Heart right ventricle (tissue), 16 donors: ENCODE measurements around the gene AOC3. TPM values are rescaled to one million over a fixed set of nuclear protein-coding genes. Genes with fewer than 3 reads are reported as not detected.

Experiments
- ATAC-seq, 8 donors: fragments of 200-7000 bp; cut with Tn5 transposase; one replicate each; pipeline ENCODE4 v1.9.1; 2020; ENCODE audit warnings: mild to moderate bottlenecking in 8 of 8, moderate library complexity in 8 of 8, moderate number of reproducible peaks in 1 of 8
- DNase-seq, 2 donors: peaks; one replicate each; pipeline ENCODE4 v3.0.0-alpha.2; 2020
- H3K27ac ChIP-seq, 10 donors: fragments of 200-600 bp; sonication (generic) in 2 of 10; one replicate each; pipeline versions ENCODE4 v1.5.0 to v1.8.0; 2020 to 2022; ENCODE audit warnings: mild to moderate bottlenecking in 3 of 10
- H3K27me3 ChIP-seq, 7 donors: fragments of 200-600 bp; one replicate each; pipeline ENCODE4 v1.8.0; 2021 to 2022; ENCODE audit warnings: mild to moderate bottlenecking in 2 of 7
- H3K36me3 ChIP-seq, 9 donors: fragments of 200-600 bp; sonication (generic) in 1 of 9; one replicate each; pipeline versions ENCODE4 v1.5.0 to v1.8.0; 2020 to 2022; ENCODE audit warnings: mild to moderate bottlenecking in 2 of 9
- H3K4me1 ChIP-seq, 9 donors: fragments of 200-600 bp; sonication (generic) in 1 of 9; one replicate each; pipeline versions ENCODE4 v1.5.0 to v1.8.0; 2020 to 2022; ENCODE audit warnings: mild to moderate bottlenecking in 4 of 9
- H3K4me3 ChIP-seq, 10 donors: fragments of 200-600 bp; sonication (generic) in 2 of 10; one replicate each; pipeline versions ENCODE4 v1.5.0 to v1.8.0; 2020 to 2022; ENCODE audit warnings: mild to moderate bottlenecking in 7 of 10, moderate library complexity in 2 of 10
- H3K9me3 ChIP-seq, 11 donors: fragments of 200-600 bp in 10 of 11; sonication (generic) in 2 of 11; one replicate each; pipeline versions ENCODE4 v1.5.0 to v1.8.0; 2013 to 2022; ENCODE audit warnings: mild to moderate bottlenecking in 2 of 11, control low read depth in 1 of 11, moderate library complexity in 1 of 11
- CTCF ChIP-seq, 9 donors: fragments of 200-600 bp; sonication (generic) in 2 of 9; IDR thresholded peaks; one replicate each; pipeline versions ENCODE4 v1.5.0 to v1.8.0; 2021 to 2022; ENCODE audit warnings: antibody characterized with exemption in 9 of 9, mild to moderate bottlenecking in 5 of 9, moderate library complexity in 1 of 9
- WGBS, 2 donors: extraction: QIAGEN DNeasy Blood & Tissue Kit; methylation state at CpG; one replicate each; pipeline ENCODE4 v1.1.7; 2013; ENCODE audit warnings: inconsistent platforms in 1 of 2; 5-methylcytosine and 5-hydroxymethylcytosine counted together
- intact Hi-C, 10 donors: fragments of 100-400 bp; cut with DNase I; formaldehyde crosslinking; loops; one replicate each; pipeline versions ENCODE4 v1.11.1 to v1.14.2; 2022
- long read RNA-seq, 3 donors: library from polyadenylated mRNA; unstranded; transcript quantifications; one replicate each; pipeline ENCODE4 v2.0.0, GENCODE V29; 2020 to 2021
- polyA plus RNA-seq, 2 donors: library from polyadenylated mRNA; stranded (reverse); fragments of 200-250 nt; gene quantifications; one replicate each; pipeline ENCODE4 v1.2.3, GENCODE V29; 2013
- total RNA-seq, 10 donors: library from RNA; stranded (reverse); fragmentation: NEBNext Ultra II Directional in 3 of 10; extraction: Animal tissue kit (Norgen Biotek cat#: 25700) in 3 of 10; gene quantifications; one replicate each; pipeline versions ENCODE4 v1.2.1 to v1.2.4, GENCODE V29; 2021 to 2023
- donor health status: Arrhythmogenic right ventricular cardiomyopathy.
- donor health status: ischemic (EF 13 %, LVEDD 7.1; RV severe dilation, severe dysfunction).
- donor health status: healthy with polysubstance abuse.
- donor health status: DM: no; HTN: yes; CAD: no.
- donor health status: DM: no; HTN: no; CAD: no.
- donor health status: ischemic (EF 25% LVEDD 6.9; RV normal size, moderate dysfunction).
- donor health status: ischemic (EF 25% LVEDD 5.7; RV mildly dilated, moderate dysfunction).
- donor health status: healthy.
- donor health status: DM: yes; HTN: yes; CAD: no.
- donor health status: Ischemic cardiomyopathy.
- donor health status: ischemic (EF 35%, LVEDD 5.7; RV mildly dilated, moderate dysfunction).
- donor health status: nonischemic (EF 11% LVEDD 7.7; RV severe dilation, severe dysfunction).
- donor health status: DM: yes; HTN: yes; CAD: no.
- donor health status: PGD.
- donor health status: ischemic (EF 29% LVEDD 5.4; RV normal size, mild dysfunction).
- donor health status: nonischemic (EF 23%, LVEDD 6.1; RV moderate dilation, normal function).

AOC3 gene
- total RNA-seq: 10 to 100 TPM in 5 of 10 donors, 1 to 10 TPM in 5; 4.7 to 19.0 (median 10.4) TPM
- 10 to 100 TPM; 16.0 to 18.0 TPM for polyA plus RNA-seq
- long read RNA-seq, donor 1, full-length matches to known transcripts: 5 of 12 reads
- long read RNA-seq, donor 1, partial matches to known transcripts: 0 of 12 reads
- long read RNA-seq, donor 1, other reads (novel, unspliced or antisense): 7 of 12 reads
- long read RNA-seq, donor 2, full-length matches to known transcripts: 4 of 9 reads
- long read RNA-seq, donor 2, partial matches to known transcripts: 0 of 9 reads
- long read RNA-seq, donor 2, other reads (novel, unspliced or antisense): 5 of 9 reads
- long read RNA-seq, donor 3, full-length matches to known transcripts: 9 of 19 reads
- long read RNA-seq, donor 3, partial matches to known transcripts: 1 of 19 reads
- long read RNA-seq, donor 3, other reads (novel, unspliced or antisense): 9 of 19 reads

GRCh38 chr17:42850954-42851353, at the start of gene AOC3:
Gene AOC3 (plus strand): TSS chr17:42851199. CDS start chr17:42851344, 145 bp downstream.
- WGBS, 2 donors: 35 to 45% methylated on average over 9 of the region's 9 CpGs
- DNase-seq (peak; percentile 45 to 48), ATAC-seq (peak; percentile 27 to 78 (median 60))
- peak within 1 kb of the TSS in 6 of 10 donors; percentile 19 to 77 (median 72) for H3K27ac ChIP-seq
- H3K27me3 ChIP-seq: no peaks in the 10 kb centered on the region
- no peaks in the 10 kb centered on the region for H3K9me3 ChIP-seq
- no peak for TF ChIP-seq CTCF (IDR thresholded peaks at IDR 0.05)
- peak within 1 kb of the TSS in 9 of 10 donors; percentile 21 to 51 (median 40) for H3K4me3 ChIP-seq
- intact Hi-C loops: no loop called here
- H3K4me1 ChIP-seq: peaks cover 0 to 38% (median 6%) of the 10 kb centered on the region in 9 donors
- peaks cover 0 to 1% (median 0%) of the 10 kb centered on the region in 9 donors for H3K36me3 ChIP-seq

GRCh38 chr17:42803074-42803883, 47.7 kb upstream of the AOC3 start:
- WGBS, 2 donors: 57 to 60% methylated on average over 2 of the region's 2 CpGs
- intact Hi-C loops: no loop called here
- ATAC-seq: no peak
- Histone ChIP-seq H3K27ac (no peak overlapping the region), H3K27me3 (no peaks in the 10 kb centered on the region), H3K36me3 (peaks cover 0 to 5% (median 0%) of the 10 kb centered on the region in 9 donors), H3K4me1 (peaks cover 0 to 7% (median 4%) of the 10 kb centered on the region in 9 donors), H3K4me3 (no peak overlapping the region), H3K9me3 (no peaks in the 10 kb centered on the region)
- TF ChIP-seq CTCF (IDR thresholded peaks at IDR 0.05): no peak
- no peak for DNase-seq

- intact Hi-C loops: no loop called here
- WGBS, 2 donors: 93 to 97% methylated on average over 1 of the region's 1 CpG
Observed at GRCh38 chr17:42804918-42805367, 46.1 kb upstream of the AOC3 start.

More at GRCh38 chr17:42804918-42805367, 46.1 kb upstream of the AOC3 start:
- no peaks in the 10 kb centered on the region for H3K9me3 ChIP-seq
- no peak for TF ChIP-seq CTCF (IDR thresholded peaks at IDR 0.05)
- no peak overlapping the region for H3K4me3 ChIP-seq
- no peaks in the 10 kb centered on the region for H3K27me3 ChIP-seq
- H3K36me3 ChIP-seq: peaks cover 0 to 22% (median under 1%) of the 10 kb centered on the region in 9 donors
- no peaks in the 10 kb centered on the region for H3K4me1 ChIP-seq
- DNase-seq (no peak), ATAC-seq (no peak)
- H3K27ac ChIP-seq: no peak overlapping the region
